Retinal pigment epithelial cell (primary cell): ENCODE measurements around the gene TNFRSF14.
"Not testable (repeated sequence)": the region's sequence is repeated elsewhere in the genome, so short reads cannot be mapped to it uniquely, and the experiment has no call there.

Experiments
- DNase-seq: peaks from one replicate; pipeline ENCODE4 v3.0.0-alpha.2; 2010; ENCODE audit warnings: low read depth
- H3K4me3 ChIP-seq: 2 replicates; pipeline ENCODE4 v1.5.1; 2011; ENCODE audit warnings: mild to moderate bottlenecking, low read length, control low read depth, moderate library complexity
- CTCF ChIP-seq: conservative IDR thresholded peaks from 2 replicates; pipeline ENCODE4 v1.5.1; 2011; ENCODE audit warnings: low read depth, low read length, control low read depth, inconsistent platforms

TNFRSF14 gene

GRCh38 chr1:2547210-2548067 lies 8.7 kb upstream of the TNFRSF14 start:
- peak overlapping the region; percentile 53 for H3K4me3 ChIP-seq

GRCh38 chr1:2548068-2548589 lies 8.0 kb upstream of the TNFRSF14 start:
- no peak overlapping the region for H3K4me3 ChIP-seq
- TF ChIP-seq CTCF: peak; percentile 97
- no peak for DNase-seq

More at GRCh38 chr1:2547210-2548067, 8.7 kb upstream of the TNFRSF14 start:
- no peak for DNase-seq
- no peak for TF ChIP-seq CTCF

GRCh38 chr1:2549367-2550029 lies 6.7 kb upstream of the TNFRSF14 start:
- DNase-seq, H3K4me3 ChIP-seq: not testable (repeated sequence)

- not testable (repeated sequence) for H3K4me3 ChIP-seq, DNase-seq
These were observed 5.8 kb upstream of the TNFRSF14 start for GRCh38 chr1:2550309-2550861.

- DNase-seq, H3K4me3 ChIP-seq: not testable (repeated sequence)
These were observed 4.6 kb upstream of the TNFRSF14 start for GRCh38 chr1:2551544-2551943.

DNA sequence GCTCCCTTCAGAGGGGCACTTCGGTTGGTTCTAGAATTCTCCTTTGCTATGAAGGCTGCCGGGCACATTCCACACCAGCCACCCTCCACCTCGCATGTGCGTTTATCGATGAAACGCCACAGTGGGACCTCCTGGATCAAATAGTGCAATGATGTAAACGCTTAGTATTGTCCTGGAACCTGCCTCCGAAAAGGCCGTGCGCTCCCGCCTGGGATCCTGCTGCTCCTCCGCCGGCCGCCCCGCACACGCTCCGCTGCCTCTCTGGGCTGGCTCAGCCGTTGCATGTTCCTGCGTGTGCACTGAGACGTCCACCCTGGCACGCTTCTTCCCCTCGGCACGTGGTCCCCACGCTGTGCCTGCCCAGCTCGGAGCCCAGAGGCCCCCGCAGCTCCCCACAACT lies 4.0 kb upstream of the TNFRSF14 start:
- no peak for DNase-seq
- TF ChIP-seq CTCF: no peak
- H3K4me3 ChIP-seq: no peak overlapping the region

GRCh38 chr1:2553076-2553475 lies 3.1 kb upstream of the TNFRSF14 start:
- H3K4me3 ChIP-seq, DNase-seq: not testable (repeated sequence)

- no peak for DNase-seq
- no peak for TF ChIP-seq CTCF
- no peak overlapping the region for H3K4me3 ChIP-seq
These were observed 2.1 kb upstream of the TNFRSF14 start for GRCh38 chr1:2553871-2554620.
